ENCODE results near the gene EPS8L1. TPM values are rescaled to one million over a fixed set of nuclear protein-coding genes. Genes with fewer than 3 reads are reported as not detected.

Gene EPS8L1
- total RNA-seq, 4 donors from 2014 or later = 28.7 to 115 (median 49.1) TPM

DNA sequence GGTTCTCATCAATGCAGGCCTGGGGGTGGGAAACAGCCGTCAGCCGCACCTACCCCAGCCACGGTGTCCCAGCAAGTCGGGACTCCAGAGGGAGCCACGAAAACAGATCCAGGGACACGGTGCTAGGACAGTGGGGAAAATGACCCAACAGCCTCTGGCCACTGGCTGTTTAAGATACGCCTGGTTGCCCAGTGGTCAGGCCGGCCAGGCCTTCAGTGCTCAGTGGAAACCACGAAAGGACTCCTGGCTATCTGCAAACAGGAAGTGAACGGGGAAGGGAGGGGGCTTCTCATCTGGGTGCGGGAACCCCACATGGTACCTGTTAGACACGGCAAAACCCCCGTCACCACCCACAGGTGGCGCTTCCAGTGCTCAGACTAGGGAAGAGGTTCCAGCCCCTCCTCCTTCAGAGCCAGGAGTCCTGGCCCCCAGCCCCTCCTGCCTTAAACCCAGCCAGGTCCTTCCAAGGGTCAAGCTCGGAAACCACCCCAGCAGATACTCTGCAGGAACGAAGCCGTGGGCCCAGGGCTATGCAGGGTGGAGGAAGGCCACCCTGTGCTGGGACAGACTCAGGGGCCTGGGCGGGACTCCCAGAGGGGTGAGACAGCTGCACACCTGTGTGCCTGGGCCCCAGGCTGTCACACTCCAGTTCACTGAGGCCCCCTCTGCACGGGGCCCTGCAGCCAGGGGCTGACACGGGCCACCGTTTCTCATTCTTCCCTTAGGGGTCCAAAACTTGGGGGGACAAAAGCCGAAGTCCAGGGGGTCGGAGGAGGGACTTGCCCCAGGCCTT is 37.3 kb downstream of the EPS8L1 start:
- Histone ChIP-seq H3K4me3 (peak overlapping the region in 2 of 4 donors; percentile 13 to 20), H3K9me3 (no peaks in the 10 kb centered on the region), H3K27ac (peak overlapping the region; percentile 92 to 96 (median 95)), H3K36me3 (no peaks in the 10 kb centered on the region), H3K27me3 (no peaks in the 10 kb centered on the region), H3K4me1 (peaks cover 30 to 42% (median 39%) of the 10 kb centered on the region in 4 donors)
- intact Hi-C loops (cut with DNase I; ENCODE audit: low total_unique reads) = loop anchor here (10.0 kb wide), 1 partner anchor 492 kb away; the partner anchor contains the start of genes ZNF524 and ZNF865
- no peak for TF ChIP-seq POLR2A (IDR thresholded peaks at IDR 0.05)
- TF ChIP-seq, protein P1, sequence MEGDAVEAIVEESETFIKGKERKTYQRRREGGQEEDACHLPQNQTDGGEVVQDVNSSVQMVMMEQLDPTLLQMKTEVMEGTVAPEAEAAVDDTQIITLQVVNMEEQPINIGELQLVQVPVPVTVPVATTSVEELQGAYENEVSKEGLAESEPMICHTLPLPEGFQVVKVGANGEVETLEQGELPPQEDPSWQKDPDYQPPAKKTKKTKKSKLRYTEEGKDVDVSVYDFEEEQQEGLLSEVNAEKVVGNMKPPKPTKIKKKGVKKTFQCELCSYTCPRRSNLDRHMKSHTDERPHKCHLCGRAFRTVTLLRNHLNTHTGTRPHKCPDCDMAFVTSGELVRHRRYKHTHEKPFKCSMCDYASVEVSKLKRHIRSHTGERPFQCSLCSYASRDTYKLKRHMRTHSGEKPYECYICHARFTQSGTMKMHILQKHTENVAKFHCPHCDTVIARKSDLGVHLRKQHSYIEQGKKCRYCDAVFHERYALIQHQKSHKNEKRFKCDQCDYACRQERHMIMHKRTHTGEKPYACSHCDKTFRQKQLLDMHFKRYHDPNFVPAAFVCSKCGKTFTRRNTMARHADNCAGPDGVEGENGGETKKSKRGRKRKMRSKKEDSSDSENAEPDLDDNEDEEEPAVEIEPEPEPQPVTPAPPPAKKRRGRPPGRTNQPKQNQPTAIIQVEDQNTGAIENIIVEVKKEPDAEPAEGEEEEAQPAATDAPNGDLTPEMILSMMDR (IDR thresholded peaks at IDR 0.05) = no peak
- no peak for TF ChIP-seq POLR2AphosphoS5 (IDR thresholded peaks at IDR 0.05)
- TF ChIP-seq EP300 (IDR thresholded peaks at IDR 0.05; ENCODE audit: low read depth) = no peak
- in situ Hi-C loops (cut with MboI; ENCODE audit: low pct_ligation_motif_present in 1 of 4, low pct_unique_long_range_greater_than_20kb in 1 of 4, low sequenced_read_pairs in 3 of 4) = no loop called here
- DNase-seq = no peak
- 58% methylated on average over 20 of the region's 23 CpGs; no CpG with 5 or more reads in 1 of the 2 donors for WGBS, 2 donors (ENCODE audit: low coverage in 1 of 2)

DNA sequence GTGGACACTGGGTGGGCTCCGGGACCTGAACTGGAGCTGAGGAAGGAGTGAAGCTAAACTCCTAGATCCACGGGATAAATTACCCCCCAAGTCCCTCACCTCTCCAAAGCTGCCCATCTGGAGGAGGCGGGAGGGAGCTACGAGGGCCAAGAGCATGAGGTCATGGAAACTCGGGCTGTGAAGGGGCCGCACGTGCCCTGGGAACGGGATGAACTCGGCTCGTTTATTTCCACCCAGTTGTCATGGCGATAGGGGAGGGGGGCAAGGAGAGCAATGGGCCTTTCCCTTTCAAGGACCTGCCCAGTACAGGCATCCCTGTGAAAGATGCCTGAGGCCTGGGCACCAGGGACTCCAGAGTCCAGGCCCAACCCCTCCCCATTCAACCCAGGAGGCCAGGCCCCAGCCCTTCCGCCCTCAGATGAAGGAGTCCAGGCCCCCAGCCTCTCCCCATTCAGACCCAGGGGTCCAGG is 37.9 kb downstream of the EPS8L1 start:
- TF ChIP-seq EP300 (IDR thresholded peaks at IDR 0.05; ENCODE audit: low read depth) (peak; percentile 97), POLR2AphosphoS5 (IDR thresholded peaks at IDR 0.05) (peak; percentile 60 to 84 (median 77)), POLR2A (IDR thresholded peaks at IDR 0.05) (peak; percentile 22)
- TF ChIP-seq, protein P1 (IDR thresholded peaks at IDR 0.05) = no peak
- Histone ChIP-seq H3K4me3 (peak overlapping the region in 2 of 4 donors; percentile 13 to 20), H3K27ac (peak overlapping the region; percentile 92 to 96 (median 95)), H3K36me3 (no peaks in the 10 kb centered on the region), H3K9me3 (no peaks in the 10 kb centered on the region), H3K4me1 (peaks cover 30 to 49% (median 45%) of the 10 kb centered on the region in 4 donors), H3K27me3 (no peaks in the 10 kb centered on the region)
- intact Hi-C loops (cut with DNase I; ENCODE audit: low total_unique reads) = loop anchor here (10.0 kb wide), 1 partner anchor 491 kb away; the partner anchor contains the start of genes ZNF524 and ZNF865
- in situ Hi-C loops (cut with MboI; ENCODE audit: low pct_ligation_motif_present in 1 of 4, low pct_unique_long_range_greater_than_20kb in 1 of 4, low sequenced_read_pairs in 3 of 4) = no loop called here
- 46% methylated on average over 11 of the region's 12 CpGs; no CpG with 5 or more reads in 1 of the 2 donors for WGBS, 2 donors (ENCODE audit: low coverage in 1 of 2)
- DNase-seq = peak; percentile 81

DNA sequence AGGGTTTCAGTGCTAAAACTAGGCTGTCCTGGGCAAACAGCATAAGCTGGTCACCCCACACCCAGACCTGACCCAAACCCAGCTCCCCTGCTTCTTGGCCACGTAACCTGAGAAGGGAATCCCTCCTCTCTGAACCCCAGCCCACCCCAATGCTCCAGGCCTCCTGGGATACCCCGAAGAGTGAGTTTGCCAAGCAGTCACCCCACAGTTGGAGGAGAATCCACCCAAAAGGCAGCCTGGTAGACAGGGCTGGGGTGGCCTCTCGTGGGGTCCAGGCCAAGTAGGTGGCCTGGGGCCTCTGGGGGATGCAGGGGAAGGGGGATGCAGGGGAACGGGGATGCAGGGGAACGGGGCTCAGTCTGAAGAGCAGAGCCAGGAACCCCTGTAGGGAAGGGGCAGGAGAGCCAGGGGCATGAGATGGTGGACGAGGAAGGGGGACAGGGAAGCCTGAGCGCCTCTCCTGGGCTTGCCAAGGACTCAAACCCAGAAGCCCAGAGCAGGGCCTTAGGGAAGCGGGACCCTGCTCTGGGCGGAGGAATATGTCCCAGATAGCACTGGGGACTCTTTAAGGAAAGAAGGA is 39.0 kb downstream of the EPS8L1 start:
- Histone ChIP-seq H3K9me3 (no peaks in the 10 kb centered on the region), H3K27me3 (no peaks in the 10 kb centered on the region), H3K4me1 (peaks cover 30 to 50% (median 45%) of the 10 kb centered on the region in 4 donors), H3K36me3 (no peaks in the 10 kb centered on the region), H3K27ac (peak overlapping the region; percentile 92 to 96 (median 95)), H3K4me3 (peak overlapping the region in 1 of 4 donors; percentile 90)
- intact Hi-C loops (cut with DNase I; ENCODE audit: low total_unique reads) (loop anchor here (10.0 kb wide), 1 partner anchor 490 kb away; the partner anchor contains the start of genes ZNF524 and ZNF865), in situ Hi-C loops (cut with MboI; ENCODE audit: low pct_ligation_motif_present in 1 of 4, low pct_unique_long_range_greater_than_20kb in 1 of 4, low sequenced_read_pairs in 3 of 4) (no loop called here)
- TF ChIP-seq, protein P1 (IDR thresholded peaks at IDR 0.05) = no peak
- TF ChIP-seq EP300 (IDR thresholded peaks at IDR 0.05; ENCODE audit: low read depth) = no peak
- no peak for TF ChIP-seq POLR2A (IDR thresholded peaks at IDR 0.05)
- TF ChIP-seq POLR2AphosphoS5 (IDR thresholded peaks at IDR 0.05) = no peak
- WGBS, 2 donors (ENCODE audit: low coverage in 1 of 2) = 66 to 100% methylated on average over 1 to 8 of the region's 9 CpGs
- no peak for DNase-seq
